ENCODE results near the gene GNRH2. TPM values are rescaled to one million over a fixed set of nuclear protein-coding genes. Genes with fewer than 3 reads are reported as not detected.

The GNRH2 gene
- total and polyA plus RNA-seq, 2 of the 8 experiments (the other 6 are each of a cell fraction or from before 2014, with no cell fraction given): 0.09 to 0.82 TPM

DNA sequence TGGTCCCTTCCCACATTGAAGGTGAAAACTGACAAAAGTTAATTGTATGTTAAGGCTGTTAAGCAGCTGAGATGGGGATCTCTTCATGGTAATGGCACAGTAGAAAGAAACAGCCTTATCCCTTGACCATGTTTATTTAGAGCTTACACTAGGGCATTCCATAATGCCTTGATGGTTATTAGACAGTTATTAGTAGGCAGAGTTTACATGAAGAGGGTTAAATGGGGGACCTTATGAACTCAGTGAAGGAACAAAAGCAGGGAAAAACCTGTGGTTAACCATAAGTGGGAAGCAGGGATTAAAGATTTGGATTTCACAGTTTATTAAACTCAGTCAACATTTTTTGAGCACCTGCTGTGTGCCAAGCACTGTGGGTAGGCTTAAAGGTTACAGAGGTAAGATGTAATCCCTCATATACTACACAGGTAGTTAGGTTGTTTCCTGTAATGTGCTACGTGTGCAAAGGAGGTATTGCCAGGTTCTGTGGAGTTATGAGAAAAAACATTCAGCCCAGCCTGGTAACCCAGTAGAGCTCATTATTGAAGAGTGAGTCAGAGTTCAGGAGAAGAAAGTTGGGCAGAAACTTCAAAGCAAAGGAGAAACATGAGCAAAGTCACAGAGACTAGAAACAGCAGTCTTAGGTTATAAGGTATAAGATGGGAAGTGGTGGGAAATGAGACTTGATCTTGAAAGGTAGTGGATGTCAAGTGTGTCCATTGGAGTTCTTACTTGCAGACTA is 32.3 kb upstream of the GNRH2 start:
- Histone ChIP-seq H3K23me2 (ENCODE audit: low read depth, low read length) (peaks cover 1% of the 10 kb centered on the region; the same call in 1 of the 2 replicates), H3K4me2 (ENCODE audit: insufficient read depth in 1 of 2, low read depth in 2 of 2, low read length in 2 of 2) (no peak overlapping the region), H3K4ac (replicated peaks; ENCODE audit: insufficient read length, low read depth, low read length) (no peak overlapping the region), H3K23ac (ENCODE audit: insufficient read length) (no peak overlapping the region), H3K4me3 (ENCODE audit: extremely low read depth in 1 of 4, insufficient read depth in 2 of 4, low read depth in 3 of 4, low read length in 4 of 4) (no peak overlapping the region), H3K27ac (ENCODE audit: low read depth, low read length) (no peak overlapping the region), H3K14ac (ENCODE audit: insufficient read length) (no peak overlapping the region), H3K18ac (ENCODE audit: extremely low read depth, low read length) (no peak overlapping the region), H2BK15ac (ENCODE audit: low read length) (no peak overlapping the region), H3K9ac (replicated peaks in 1 of 4; ENCODE audit: extremely low read depth in 1 of 4, low read depth in 3 of 4, low read length in 3 of 4) (no peak overlapping the region), H2BK120ac (replicated peaks; ENCODE audit: low read depth, low read length) (no peak overlapping the region), H3K9me3 (ENCODE audit: insufficient read depth in 2 of 2, low read depth in 1 of 2, low read length in 1 of 2) (no peaks in the 10 kb centered on the region), H2AK5ac (ENCODE audit: low read depth, low read length) (no peak overlapping the region), H4K5ac (ENCODE audit: insufficient read length, low read depth, low read length) (no peak overlapping the region), H2BK20ac (ENCODE audit: low read length) (no peak overlapping the region), H3K4me1 (replicated peaks in 1 of 4; ENCODE audit: control insufficient read depth in 3 of 4, insufficient read depth in 4 of 4, low read length in 3 of 4) (no peaks in the 10 kb centered on the region), H3K79me1 (ENCODE audit: low read depth, low read length) (no peaks in the 10 kb centered on the region), H2AFZ (ENCODE audit: low read length) (no peak overlapping the region), H3K56ac (replicated peaks; ENCODE audit: insufficient read length, low read depth, low read length) (no peak overlapping the region), H2BK5ac (ENCODE audit: low read depth, low read length) (no peak overlapping the region), H4K20me1 (replicated peaks in 1 of 2; ENCODE audit: control insufficient read depth in 1 of 2, insufficient read depth in 2 of 2, low read length in 2 of 2) (no peaks in the 10 kb centered on the region), H3K36me3 (ENCODE audit: control insufficient read depth in 2 of 4, insufficient read depth in 4 of 4, low read length in 3 of 4) (peaks cover 0 to 26% (median 9%) of the 10 kb centered on the region in 4 experiments; a peak in 5 of 8 replicates), H4K91ac (replicated peaks; ENCODE audit: insufficient read length, low read length) (no peak overlapping the region), H4K8ac (ENCODE audit: extremely low read depth, insufficient read depth, low read length) (no peak overlapping the region), H3K79me2 (ENCODE audit: control insufficient read depth in 1 of 2, insufficient read depth in 2 of 2, low read length in 2 of 2) (no peaks in the 10 kb centered on the region), H2BK12ac (ENCODE audit: low read depth, low read length) (no peak overlapping the region), H3K27me3 (replicated peaks in 1 of 4; ENCODE audit: control insufficient read depth in 3 of 4, extremely low read depth in 1 of 4, insufficient read depth in 3 of 4, low read length in 3 of 4) (no peaks in the 10 kb centered on the region)
- ChIA-PET CTCF (ENCODE audit: partially characterized antibody) (interaction anchor here (1.4 kb wide), 1 partner anchor 146 kb away, joined by 5 read pairs; no protein-coding TSS in a partner anchor), POLR2A (ENCODE audit: partially characterized antibody) (no interaction called here)
- DNase-seq (ENCODE audit: low read depth in 1 of 2, low spot score in 2 of 2) (no peak), FAIRE-seq (no peak)
- WGBS, 2 experiments (ENCODE audit: extremely low coverage in 1 of 2, insufficient coverage in 1 of 2, insufficient read length in 1 of 2, insufficient replicate concordance in 2 of 2, low coverage in 1 of 2, low lambda C conversion rate in 2 of 2, missing lambda C conversion rate in 1 of 2): 89% methylated on average over 1 of the region's 1 CpG; no CpG with 5 or more reads in 1 of the 2 experiments
- TF ChIP-seq RFX5 (IDR thresholded peaks at IDR 0.05; ENCODE audit: borderline replicate concordance, low read depth, low read length) (no peak), TEAD4 (IDR thresholded peaks at IDR 0.05; ENCODE audit: low read depth, low read length) (no peak)

Measured in H1 (cell line).